Lower leg skin (tissue), 3 donors: Measurements from ENCODE around the gene SDK2.

Source experiments
- CTCF ChIP-seq, 3 donors: fragments of 450-650 bp; IDR thresholded peaks; one replicate each; pipeline ENCODE4 v1.5.1; 2016; ENCODE audit warnings: antibody characterized with exemption in 3 of 3, mild to moderate bottlenecking in 3 of 3, moderate library complexity in 2 of 3
- POLR2A ChIP-seq, 2 donors: fragments of 450-650 bp; IDR thresholded peaks; one replicate each; pipeline ENCODE4 v1.6.1; 2016 to 2017; ENCODE audit warnings: antibody characterized with exemption in 2 of 2, mild to moderate bottlenecking in 1 of 2, moderate library complexity in 1 of 2

GRCh38 chr17:73513426-73513825 lies 130.8 kb downstream of the SDK2 start:
- TF ChIP-seq CTCF (IDR thresholded peaks at IDR 0.05) (no peak), POLR2A (IDR thresholded peaks at IDR 0.05) (no peak)
